GM21737 (cell line): ENCODE measurements around the gene CADM2.
"Not testable (repeated sequence)": the region's sequence is repeated elsewhere in the genome, so short reads cannot be mapped to it uniquely, and the experiment has no call there.

ENCODE experiments used
- ATAC-seq: cut with Tn5 transposase; IDR thresholded peaks from one replicate; pipeline ENCODE4 v1.9.1; 2021; ENCODE audit warnings: mild to moderate bottlenecking, moderate library complexity; ENCODE audit not compliant: unreplicated experiment

CADM2 gene

DNA sequence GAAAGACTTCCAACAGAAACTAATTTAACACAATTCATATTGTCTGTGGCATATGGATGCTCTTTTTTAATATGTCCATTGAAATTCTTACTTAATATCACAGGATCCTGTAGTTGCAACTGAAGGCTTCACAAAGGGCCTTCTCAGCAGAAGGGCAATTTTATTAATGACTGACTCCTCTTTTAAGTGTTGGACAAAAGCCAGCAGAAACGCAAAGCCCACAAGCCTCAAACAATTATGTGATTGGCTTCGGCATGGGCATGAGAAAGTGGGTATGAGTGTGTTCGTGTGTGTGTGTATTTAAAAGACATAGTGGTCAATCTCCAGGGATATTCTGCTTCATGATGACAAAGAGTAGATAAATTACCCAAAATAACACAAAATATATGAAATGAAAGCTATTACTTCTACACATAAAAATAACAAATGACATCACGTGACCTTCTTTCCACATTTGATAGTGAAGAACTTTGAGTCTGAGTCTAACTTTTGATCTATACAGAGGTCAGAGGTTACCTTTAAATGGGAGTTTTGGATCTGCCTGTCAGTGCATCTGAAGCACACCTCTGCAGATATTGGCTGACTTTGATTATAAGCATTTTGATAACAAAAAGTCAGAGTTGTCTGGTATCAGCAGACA, 496.9 kb downstream of the CADM2 start:
- ATAC-seq, result no peak

DNA sequence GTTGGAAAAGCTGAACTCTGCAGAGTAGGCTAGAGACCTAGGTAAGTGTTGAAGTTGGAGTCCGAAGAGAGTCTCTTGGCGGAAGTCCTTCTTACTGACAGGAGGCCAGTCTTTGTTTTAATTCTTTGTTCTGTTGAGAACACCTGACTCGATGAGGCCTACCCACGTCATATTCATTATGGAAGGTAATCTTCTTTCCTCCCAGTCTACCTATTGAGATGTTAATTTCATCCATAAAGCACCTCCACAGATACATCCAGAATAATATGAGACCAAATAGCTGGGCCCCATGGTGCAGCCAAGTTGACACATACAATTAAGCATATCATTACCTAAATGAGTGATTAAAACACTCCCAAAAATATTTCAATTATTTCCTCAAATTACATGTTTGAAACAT, 515.5 kb downstream of the CADM2 start:
- ATAC-seq, result no peak

DNA sequence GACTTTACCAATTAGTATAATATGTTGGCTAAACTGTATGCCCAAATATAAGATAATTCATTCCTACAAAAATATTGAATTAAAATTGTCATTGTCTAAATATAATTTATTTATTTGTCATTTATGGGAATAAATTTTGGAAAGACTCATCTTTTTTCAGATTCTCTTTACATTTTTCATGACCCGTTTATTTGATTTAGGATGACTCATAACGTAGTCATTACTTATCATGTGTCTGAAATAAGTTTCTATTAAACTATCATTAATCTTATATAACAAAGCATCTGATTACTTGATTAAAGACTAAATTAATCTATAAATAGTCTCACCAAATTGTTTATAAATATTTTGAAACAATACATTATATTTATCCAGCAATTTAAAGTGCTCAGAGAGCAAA, 516.6 kb downstream of the CADM2 start:
- ATAC-seq, result no peak

DNA sequence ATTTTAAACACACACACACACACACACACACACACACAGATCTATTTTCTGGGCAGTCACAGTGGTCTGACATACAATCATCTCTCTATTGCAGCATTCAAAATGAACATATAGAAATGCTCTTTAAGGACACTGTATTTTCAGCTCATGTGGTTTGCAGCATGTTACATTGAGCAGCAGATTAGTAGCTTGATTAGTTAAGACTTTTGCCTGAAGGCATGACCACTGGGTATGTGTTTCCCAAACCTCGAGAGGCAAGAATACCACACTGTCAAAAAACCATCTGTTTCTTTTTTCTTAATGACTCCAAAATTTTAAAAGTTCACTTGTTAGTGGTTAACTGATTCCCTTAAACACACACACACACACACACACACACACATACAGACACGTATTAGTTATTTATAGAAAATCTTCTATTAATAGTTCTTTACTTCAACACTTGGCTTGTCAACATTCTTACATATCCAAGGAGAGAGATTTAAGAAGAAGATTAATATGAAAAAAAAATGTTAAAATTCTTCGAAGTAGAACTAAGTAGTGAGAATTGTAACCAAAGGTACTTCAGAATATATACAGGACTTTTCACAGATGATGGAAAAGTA, 518.2 kb downstream of the CADM2 start:
- no peak for ATAC-seq

DNA sequence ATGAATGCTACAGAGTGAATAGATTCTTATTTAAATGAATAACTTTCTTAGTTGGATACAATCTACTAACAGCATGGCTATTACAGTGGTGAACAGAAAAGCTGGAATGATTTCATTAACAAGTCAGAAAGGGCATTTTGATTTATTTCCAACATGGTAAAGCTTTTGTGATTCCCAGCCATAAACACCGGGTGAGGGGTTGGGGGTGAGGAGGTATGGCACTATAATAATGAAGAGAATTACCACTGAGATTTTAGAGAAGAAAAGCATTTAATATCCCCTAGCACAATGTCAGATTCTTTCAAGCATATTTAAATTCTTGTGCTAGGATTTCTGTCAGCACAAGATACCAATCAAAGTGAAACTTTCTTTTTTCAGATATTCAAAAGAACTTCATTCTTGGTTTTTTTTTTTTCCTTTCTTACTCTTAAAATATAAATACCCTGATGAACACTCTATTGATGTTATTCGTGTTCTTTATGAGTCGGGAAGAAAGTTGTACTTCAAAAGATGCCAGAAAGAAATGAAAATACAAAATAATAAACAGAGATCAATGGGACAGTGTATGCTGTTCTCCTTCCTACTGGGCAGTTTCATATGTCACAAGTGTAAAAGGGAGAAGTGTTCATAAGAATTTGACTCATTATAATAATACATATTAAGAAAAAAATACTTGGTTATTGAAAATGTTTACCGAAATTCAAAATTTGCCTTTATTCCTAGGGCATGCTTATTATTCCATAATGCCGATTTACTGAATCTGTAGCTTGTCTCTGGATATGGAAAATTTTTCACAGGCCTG, 522.8 kb downstream of the CADM2 start:
- no peak for ATAC-seq

DNA sequence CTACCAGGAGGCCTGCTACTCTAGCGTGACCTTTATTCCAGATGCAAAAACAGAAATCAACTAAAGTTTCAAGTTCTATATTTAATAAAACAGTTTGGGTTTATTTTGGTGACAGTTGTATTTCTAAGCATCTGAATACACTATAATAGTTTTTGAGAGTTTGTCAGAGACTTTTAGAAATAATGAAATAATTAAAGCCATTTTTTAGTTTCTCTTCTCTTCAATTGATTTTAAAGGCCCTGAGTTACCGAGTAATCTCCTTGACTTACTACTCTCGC, 523.4 kb downstream of the CADM2 start:
- ATAC-seq, result no peak

DNA sequence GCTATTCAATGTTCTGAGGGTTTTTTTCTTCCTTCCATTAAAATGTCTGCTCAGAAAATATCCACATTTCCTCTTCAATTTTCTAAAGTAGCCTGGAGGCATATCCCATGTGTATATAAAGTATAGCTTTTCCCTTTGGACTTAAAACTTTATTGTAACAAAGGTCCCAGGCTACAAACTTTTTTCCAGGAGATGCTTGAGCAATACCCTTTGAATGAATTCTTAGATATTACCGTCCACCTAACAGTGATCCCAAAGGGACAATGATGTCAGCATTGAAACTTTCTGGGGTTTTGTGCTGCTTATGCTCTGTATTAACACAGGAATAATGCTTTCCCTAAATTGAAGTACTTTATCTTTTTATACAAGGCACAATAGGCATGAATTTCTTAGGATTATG, 525.2 kb downstream of the CADM2 start:
- no peak for ATAC-seq

DNA sequence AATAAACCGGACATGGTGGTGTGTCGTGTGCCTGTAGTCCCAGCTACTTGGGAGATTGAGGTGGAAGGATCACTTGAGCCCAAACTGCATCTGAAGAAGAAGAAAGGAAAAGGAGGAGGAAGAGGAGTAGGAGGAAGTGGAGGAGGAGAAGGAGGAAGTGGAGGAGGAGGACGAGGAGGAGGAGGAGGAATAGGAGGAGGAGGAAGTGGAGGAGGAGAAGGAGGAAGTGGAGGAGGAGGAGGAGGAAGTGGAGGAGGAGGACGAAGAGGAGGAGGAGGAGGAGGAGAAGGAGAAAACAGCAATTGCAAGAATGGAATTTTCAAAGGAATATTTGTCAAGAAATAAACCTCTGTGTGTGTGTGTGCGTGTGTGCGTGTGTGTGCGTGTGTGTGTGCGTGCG, 528.6 kb downstream of the CADM2 start:
- ATAC-seq, result no peak

DNA sequence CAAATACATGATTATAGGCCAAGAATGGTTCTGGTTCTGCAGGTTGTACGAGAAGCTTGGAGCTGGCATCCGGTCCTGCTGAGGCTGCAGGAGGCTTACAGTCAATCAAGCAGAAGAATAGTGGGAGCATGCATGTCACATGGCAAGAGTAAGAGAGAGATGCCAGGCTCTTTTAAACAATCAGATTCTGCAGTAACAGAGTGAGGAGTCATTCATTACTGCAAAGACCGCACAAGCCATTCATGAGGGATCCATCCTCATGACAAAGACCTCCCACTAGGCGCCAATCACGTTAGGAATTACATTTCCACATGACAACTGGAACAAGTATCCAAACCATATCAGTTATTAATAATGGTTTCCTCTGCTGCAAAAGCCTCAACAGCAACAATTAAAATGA, 536.8 kb downstream of the CADM2 start:
- ATAC-seq, result no peak

DNA sequence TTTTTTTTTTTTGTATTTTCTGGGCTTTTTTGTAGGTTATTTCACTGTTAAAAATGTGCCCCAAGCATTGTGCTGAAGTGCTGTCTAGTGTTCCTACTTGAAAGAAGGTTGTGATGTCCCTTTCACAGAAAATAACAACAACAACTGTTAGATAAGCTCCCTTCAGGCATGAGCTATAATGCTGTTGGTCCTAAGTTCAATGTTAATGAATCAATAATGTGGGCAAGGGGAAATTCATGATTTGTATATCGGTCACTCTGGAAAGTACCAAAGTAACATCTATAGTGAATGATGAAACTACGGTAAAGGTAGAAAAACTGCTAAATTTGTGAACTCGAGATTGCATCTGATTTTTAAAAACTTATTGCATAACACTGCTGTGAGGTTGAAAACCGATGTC, 539.4 kb downstream of the CADM2 start:
- ATAC-seq, result no peak

DNA sequence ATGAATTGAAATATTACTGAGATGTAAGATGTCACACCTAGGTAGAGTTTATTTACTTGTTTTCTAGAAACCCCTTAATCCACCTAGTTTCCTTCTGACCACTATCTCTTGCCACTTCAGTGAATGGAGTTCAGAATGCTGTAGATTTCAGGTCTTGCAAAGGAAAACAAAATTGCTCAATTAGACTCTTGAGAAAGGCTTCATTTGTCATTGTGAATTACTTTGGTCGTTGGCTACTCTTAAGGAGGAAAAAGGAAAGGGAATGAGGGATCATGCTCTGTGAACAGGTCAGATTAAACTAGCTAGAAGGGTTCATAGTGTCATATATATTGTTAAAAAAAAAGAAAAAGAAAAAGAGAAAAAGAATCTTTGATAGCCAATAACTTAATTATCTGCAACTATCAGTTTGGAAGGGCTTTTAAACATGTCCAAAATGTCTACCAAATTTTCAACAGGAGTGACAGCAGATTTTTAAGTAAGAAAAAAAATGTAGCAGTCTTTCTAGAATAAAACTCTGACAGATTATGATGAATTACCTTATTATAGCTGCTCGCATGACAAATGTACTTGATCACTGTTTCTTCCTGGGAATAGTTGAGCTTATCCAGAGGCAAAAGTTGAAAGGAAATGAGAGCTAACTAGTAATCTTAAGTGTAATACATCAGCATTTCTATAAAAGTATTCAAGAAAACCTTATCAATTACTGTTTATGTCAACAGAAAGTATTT, 543.5 kb downstream of the CADM2 start:
- ATAC-seq, result no peak

DNA sequence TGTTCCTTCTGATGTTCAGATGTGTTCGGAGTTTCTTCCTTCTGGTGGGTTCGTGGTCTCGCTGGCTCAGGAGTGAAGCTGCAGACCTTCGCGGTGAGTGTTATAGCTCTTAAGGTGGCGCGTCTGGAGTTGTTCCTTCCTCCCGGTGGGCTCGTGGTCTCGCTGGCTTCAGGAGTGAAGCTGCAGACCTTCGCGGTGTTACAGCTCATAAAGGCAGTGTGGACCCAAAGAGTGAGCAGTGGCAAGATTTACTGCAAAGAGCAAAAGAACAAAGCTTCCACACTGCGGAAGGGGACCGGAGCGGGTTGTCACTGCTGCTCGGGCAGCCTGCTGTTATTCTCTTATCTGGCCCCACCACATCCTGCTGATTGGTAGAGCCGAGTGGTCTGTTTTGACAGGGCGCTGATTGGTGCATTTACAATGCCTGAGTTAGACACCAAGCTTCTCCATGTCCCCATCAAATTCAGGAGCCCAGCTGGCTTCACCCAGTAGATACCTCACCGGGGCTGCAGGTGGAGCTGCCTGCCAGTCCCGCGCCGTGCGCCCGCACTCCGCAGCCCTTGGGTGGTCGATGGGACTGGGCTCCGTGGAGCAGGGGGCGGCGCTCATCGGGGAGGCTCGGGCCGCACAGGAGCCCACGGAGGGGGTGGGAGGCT, 545.5 kb downstream of the CADM2 start:
- not testable (repeated sequence) for ATAC-seq

DNA sequence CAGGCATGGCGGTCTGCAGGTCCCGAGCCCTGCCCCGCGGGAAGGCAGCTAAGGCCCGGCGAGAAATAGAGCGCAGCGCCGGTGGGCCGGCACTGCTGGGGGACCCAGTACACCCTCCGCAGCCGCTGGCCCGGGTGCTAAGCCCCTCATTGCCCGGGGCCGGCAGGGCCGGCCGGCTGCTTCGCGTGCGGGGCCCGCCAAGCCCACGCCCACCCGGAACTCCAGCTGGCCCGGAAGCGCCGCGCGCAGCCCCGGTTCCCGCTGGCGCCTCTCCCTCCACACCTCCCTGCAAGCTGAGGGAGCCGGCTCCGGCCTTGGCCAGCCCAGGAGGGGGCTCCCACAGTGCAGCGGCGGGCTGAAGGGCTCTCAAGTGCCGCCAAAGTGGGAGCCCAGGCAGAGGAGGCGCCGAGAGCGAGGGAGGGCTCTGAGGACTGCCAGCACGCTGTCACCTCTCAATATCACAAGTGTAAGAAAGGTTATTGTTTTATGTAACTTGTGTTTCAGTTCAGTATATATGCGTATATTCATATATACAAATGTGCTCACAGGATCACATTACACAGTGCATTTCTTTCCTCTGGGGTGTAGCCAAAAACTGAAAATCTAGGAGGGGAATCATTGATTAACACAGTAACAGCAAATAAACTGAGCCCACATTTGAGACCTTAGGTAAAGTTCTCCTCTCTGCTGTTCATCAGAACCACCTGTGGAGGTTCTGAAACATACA, 546.2 kb downstream of the CADM2 start:
- ATAC-seq, result not testable (repeated sequence)

DNA sequence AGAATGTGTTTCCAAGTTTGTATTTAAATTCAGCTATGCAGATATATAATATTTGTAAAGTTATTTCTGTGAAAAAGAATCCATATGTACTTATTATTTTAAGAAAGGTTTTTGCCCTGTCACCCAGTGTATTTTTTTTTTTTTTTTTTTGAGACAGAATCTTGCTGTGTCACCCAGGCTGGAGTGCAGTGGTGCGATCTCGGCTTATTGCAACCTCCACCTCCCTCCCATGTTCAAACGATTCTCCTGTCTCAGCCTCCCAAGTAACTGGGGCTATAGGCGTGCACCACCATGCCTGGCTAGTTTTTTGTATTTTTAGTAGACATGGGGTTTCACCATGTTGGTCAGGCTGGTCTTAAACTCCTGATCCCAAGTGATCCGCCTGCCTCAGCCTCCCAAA, 548.3 kb downstream of the CADM2 start:
- not testable (repeated sequence) for ATAC-seq

DNA sequence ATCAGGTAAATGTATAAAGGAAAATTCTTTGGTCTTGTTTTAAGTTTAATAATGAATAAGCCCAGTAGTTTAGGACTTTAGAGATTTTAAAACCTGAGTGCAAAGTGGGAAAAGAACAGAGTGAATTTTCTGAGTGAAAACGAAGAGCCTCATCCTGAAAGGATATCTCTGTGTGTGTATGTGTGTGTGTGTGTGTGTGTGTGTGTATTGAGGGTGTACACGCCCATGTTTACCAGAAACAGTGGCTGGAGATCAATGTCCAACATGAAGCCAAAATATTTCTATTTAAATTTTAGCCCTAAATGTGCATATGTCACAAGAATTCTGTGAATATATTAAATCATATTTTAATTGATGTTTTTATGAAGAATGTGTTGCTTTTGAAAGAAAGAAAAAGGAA, 549.9 kb downstream of the CADM2 start:
- no peak for ATAC-seq

DNA sequence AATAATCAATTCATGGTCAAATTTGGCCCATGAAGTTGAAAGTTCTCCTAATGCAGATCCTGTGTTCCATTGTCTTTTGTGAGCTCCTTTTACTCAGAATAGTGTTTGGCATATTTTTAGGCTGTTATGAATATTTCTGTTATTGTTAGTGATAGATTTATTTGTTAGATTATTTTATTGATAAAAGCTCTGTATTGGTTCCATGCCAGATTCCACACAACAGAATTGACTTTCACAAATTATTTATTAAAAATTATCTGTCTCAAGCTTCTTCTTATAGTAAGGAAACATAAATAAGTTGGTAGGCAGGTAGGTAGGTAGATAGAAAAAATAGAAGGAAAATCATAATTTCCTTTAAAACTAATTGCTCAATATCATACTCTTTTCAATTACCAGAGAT, 557.4 kb downstream of the CADM2 start:
- ATAC-seq, result no peak

DNA sequence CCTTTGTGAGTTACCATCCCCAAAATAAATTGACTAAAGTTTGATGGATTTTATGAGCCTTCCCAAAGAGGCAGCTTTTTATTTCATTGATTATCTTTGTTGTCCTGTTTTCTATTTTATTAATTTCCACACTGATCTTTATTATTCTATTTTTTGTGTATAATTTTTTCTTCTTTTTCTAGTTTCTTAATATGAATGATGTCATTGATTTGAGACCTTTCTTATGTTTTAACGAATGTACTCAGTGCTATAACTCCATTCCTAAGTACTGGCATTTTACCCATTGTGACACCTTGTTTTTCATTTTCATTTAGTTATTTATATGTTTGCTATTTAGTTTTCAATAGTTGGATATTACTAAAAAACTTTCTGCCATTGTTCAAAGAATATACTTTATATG, 565.3 kb downstream of the CADM2 start:
- ATAC-seq, result no peak

DNA sequence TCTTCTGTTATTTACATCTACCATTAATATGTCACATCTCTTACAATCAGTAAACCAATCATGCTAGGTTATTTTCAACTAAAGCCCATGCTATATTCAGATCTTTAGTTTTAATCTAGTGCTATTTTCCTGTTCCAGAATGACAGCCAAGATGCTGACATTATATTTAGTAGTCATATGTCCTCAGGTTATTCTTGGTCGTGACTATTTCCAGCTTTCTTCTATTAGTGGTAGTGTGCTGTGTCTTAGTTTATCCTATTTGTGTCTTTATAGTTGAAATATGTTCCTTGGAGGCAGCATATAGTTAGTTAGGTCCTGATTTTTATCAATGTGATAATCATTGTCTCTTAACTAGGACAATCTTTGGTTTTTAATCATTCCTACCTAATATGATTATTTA, 566.5 kb downstream of the CADM2 start:
- no peak for ATAC-seq

DNA sequence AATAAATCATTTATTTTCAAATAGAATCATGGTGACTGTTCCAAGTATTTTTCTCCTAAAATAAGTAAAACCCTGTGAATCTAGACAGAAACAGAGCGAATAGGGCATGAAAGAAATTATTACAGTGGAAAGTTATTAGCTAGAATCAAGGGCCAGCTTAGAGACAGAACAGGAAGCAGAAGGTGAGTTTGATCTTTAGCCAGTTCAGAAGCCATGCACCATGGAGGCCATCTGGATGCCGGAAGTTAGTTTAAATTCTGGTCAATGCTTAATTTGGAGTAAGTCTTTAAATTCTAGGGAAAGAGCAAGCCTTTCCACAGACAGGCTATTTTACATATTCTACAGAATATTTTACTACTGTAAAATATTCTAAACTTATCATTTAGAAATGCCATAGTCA, 574.8 kb downstream of the CADM2 start:
- ATAC-seq, result no peak

DNA sequence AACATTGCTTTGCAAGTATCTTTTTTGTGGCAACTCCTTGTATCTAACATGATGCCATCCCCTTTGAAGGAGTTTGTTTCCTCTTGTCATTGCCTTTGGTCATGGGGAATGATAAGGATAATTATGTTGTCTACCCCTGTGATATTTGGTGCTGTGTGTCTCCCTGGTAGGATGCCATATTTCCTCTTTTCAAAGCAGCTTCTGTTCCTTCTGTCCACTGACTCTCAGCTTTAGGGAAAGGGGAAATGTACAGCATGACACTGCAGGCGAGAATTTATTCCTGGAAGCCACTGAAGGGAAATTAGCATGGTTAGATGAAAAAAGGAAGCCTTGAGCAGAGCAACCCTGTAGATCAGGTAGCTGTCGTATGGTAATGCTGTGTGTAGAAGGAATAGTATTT, 576.7 kb downstream of the CADM2 start:
- ATAC-seq, result no peak

DNA sequence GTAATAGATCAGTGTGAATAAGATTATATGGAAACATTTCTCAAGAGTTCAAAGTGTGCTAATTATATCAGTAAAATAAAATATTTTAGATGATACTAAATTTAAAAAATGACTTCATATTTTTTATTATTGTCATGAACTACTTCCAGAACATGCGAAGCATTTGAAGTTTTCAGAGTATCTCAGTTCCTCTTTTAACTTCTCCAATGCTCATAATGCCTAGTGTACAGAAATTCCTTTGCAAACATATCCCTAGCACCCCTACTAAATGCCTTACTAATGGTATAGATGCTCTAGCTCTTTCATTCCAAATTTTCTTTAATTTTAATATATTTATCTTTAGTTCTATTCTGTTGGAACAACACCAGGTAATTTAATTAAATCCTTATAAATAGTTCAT, 580.4 kb downstream of the CADM2 start:
- no peak for ATAC-seq
